CD4-positive, alpha-beta T cell treated with Interleukin-21 for 1 hour (primary cell): ENCODE data around the gene CAMSAP1.

Experiments used
- DNase-seq: peaks from one replicate; pipeline ENCODE4 v3.0.0-alpha.2; 2020

CAMSAP1 gene

DNA sequence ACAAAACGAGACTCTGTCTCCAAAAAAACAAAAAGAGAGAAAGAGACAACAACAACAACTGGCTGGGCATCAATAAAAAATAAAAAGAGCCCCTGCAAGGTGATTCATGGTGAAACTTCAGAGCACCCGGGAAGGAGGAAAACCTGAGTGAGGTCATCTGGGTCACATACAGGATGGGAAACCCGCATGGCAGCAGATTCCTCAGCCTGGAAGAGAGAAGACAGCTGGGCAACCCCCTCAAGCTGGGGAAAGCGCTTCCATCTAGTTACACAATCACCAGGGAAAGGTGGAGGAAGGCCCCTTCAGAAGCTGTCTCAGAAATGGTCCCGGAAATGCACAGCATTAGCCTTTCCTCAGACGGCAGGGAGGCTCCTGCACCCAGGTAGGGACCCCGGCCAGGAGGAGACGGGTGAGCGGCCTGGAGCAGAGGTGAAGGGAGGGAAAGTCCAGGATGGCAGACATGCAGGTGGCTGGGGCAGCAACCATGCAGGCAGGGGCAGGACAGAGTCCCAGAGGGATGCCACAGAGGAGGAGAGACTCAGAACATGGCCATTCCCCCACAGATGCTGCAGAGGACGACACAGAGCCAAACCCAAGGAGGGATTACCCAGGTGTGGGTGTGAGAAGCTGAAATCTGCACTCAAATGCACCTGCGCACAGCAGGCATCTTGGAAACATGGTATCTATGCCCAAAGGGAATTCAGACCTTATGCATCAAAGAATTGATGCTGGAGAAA, 29.4 kb downstream of the CAMSAP1 start:
- no peak for DNase-seq

- no peak for DNase-seq
These were observed 30.4 kb downstream of the CAMSAP1 start for GRCh38 chr9:135876936-135877335.

- DNase-seq, result no peak
These were observed 32.5 kb downstream of the CAMSAP1 start for GRCh38 chr9:135874859-135875258.

GRCh38 chr9:135869909-135870308, 37.4 kb downstream of the CAMSAP1 start:
- no peak for DNase-seq

DNA sequence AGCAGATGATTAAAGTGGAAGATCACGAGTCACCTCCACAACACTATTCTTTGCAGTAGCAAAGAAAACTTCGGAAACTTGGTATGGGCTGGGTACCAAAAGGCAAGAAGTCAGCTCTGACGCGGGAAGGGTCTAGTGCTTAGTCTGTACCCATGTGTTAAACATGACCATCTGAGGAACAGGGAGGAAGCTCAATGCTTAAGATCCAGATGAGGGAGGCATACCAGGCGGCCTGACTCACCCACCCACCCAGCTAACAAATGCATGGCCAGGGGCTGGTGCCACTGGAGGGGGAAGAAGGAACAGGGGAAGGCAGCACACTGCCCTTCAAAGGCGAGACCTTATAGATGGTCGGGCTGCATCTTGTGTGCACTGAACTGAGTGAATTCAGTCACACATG, 41.8 kb downstream of the CAMSAP1 start:
- DNase-seq, result no peak

DNA sequence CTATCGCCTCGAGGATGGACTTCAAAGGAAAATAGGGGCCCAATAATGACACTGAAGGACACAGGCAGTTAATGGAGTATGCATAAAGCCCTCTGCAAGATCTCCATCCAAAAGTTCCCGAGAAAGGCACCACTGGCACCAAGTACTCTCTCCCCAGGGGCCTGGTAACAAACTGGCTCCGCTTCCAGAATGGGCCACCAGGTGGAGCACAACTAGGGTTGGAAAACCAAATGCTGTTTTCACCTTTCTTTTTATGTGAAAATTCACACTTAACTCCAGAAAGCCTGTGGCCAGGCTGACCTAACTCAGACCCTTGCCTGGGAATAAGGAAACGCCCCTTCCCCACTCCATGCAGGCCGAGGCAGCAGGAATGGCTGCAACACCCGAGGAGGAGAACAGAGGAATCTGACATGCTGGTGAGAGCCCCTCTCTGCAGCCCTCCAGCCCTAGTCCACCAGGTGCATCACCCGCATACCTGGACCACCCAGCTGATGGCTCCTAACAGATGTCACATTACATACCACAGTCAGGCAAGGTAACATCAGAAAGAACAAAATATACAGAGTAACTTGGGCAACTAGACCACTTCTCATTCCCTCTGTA, 42.8 kb downstream of the CAMSAP1 start:
- peak; percentile 65 for DNase-seq

- no peak for DNase-seq
These were observed 44.5 kb downstream of the CAMSAP1 start for GRCh38 chr9:135862809-135863208.

- no peak for DNase-seq
These were observed 48.7 kb downstream of the CAMSAP1 start for GRCh38 chr9:135858491-135859185.

DNA sequence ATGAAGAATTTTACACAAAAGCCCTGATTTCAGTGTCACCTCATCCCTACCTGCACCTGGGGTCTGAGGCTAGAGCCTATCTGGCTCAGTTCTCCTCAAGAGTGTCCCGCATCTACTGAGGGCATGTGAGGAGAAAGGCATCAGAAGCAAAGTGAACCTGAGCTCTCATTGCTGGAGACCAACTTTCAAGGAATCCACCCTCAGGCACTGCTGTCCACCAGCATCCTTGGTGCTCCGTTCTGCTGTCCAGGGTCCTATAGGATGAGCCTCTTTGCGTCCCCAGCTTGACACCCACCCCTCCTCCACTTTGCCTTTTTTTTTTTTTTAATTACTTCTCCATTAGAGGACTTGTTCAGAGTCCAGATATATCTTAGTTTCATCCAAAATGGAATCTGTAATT, 49.5 kb downstream of the CAMSAP1 start:
- no peak for DNase-seq

DNA sequence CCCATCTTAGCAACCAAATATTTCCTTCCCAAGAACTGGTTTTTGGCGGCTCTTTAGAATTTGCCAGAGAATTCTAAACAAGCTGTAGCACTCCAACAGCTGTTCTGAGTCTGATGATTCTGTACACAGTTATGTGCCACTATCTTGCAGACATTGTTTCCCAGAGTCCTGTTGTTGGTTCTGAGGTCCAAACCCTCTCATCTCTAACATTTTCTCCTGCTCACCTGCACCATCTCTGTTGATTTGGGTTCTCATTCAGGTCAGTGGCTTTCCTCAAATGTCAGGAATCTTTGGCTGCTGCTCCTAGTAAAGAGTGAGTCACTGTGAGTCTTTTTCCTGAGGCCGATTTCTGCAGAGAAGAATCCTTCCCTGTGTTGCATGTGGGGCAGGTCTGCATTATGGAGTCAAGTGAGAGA, 50.0 kb downstream of the CAMSAP1 start:
- DNase-seq, result no peak

DNA sequence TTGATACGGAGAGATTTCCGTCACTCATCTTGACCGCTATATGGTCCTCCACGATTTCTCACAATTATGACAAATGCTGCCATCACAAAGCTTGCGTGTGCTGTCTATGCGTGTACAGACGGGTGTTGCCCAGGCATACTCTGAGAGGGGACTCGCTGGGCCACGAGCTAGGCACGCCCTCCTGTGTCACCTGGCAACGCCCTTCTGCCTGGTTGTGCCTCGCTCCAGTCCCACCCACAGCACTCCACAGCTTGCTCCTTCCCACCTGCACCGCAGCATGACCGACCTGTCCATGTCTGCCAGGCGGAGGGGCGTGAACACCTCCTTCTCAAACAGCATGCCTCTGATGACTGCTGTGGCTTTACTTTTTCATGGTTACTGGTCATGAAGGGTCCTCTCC, 55.6 kb downstream of the CAMSAP1 start:
- no peak for DNase-seq

DNA sequence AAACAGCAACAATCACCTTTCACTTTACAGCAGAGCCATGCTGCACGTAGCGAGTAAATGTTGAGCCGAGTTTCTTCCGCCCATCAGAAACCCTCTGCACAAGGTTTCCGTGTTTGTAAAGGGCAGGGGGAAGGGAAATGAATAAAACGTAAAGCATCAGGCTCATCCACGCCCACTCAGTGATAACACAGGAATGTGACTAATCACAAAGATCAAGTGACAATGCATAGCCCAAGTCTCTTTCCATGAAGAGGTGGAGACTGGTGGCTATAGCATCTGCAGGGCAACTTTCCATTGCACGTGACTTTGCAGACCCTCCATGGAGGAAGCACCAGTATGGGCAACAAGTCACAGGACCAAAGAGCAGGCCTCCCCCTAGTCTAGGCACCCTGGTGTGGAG, 56.6 kb downstream of the CAMSAP1 start:
- DNase-seq, result no peak

DNA sequence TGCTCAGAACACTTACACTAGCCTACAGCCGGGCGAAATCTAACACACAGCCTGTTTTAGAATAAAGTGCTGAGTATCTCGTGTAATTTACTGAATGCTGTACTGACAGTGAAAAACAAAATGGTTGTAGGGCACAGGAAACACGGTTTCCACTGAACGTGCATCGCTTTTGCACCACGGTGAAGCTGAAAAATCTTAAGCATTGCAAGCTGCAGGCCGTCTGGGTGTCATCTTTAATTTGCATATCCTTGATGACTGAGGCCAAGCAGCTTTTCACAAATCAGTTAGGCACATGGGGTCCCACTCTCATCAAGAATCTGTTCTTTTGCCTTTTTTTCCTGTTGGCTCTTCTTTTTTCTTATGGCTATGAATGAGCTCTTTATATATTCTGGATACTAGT, 58.2 kb downstream of the CAMSAP1 start:
- DNase-seq, result no peak

GRCh38 chr9:135848341-135849047, 58.9 kb downstream of the CAMSAP1 start:
- DNase-seq, result no peak

DNA sequence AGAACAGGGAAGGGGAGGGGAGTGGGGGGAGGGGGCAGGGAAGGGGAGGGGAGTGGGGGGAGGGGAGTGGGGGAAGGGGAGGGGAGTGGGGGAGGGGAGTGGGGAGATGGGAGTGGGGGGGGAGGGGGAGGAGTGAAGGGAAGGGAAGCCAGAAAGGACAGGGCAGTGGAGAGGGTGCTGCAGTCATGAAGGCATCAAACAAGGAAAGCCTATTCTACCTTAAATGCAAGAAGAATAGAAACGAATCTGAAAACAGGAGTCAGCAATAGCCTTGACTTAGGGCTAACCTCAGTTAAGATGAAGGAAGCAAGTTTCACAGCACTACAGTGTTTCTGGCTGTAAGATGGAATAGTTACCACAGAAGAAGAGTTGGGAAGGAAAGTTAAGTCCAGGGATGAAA, 59.5 kb downstream of the CAMSAP1 start:
- DNase-seq, result no peak

- DNase-seq, result no peak
These were observed 66.8 kb downstream of the CAMSAP1 start for GRCh38 chr9:135840539-135840938.

GRCh38 chr9:135840107-135840506, 67.2 kb downstream of the CAMSAP1 start:
- DNase-seq, result no peak

DNA sequence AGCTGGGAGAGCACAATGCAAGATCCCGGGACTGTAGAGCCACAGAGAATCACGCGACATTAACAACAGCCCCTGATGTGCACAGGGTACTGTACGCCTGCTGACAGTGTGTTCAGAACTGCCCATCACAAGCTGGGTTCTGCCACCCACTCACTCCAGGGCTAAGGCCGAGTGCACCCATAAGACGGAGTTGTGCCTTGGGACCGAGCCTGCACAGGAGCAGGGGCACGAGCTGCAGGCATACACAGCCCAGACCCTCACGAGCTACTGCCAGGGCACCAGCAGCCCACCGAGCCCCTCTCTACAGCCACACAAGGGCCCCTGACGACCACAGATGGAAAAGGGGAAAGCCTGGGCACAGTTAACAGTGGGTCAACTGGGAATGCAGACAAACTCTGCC, 67.8 kb downstream of the CAMSAP1 start:
- DNase-seq, result no peak

GRCh38 chr9:135835131-135835530, 72.2 kb downstream of the CAMSAP1 start:
- DNase-seq, result no peak

DNA sequence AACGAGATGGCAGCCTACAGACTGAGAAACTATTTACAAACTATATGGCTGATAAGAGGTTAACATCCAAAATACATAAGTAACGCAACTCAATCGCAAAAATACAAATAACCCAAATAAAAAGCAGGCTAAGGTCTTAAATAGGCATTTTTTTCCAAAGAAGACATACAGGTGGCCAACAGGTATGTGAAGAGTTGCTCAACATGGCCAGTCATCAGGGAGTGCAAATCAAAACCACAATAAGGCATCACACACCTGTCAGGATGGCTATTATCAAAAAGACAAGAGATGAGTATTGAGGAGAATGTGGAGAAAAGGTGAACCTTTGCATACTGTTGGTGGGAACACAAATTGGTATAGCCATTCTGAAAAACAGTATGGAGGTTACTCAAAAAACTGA, 73.5 kb downstream of the CAMSAP1 start:
- no peak for DNase-seq

DNA sequence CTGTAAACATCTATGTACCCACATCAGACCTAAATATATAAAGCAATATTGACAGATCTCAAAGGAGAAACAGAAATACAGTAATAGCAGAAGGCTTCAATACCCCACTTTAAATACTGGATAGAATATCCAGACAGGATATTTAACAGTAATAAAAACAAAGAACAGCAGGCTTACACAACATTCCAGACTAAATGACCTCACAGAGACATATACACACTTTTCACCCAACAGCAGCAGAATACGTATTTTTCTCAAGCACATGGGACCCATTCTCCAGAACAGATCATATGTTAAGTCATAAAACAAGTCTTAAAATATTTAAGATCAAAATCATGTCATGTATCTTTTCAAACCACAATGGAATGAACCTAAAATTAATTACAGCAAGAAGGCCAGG, 76.8 kb downstream of the CAMSAP1 start:
- no peak for DNase-seq

DNA sequence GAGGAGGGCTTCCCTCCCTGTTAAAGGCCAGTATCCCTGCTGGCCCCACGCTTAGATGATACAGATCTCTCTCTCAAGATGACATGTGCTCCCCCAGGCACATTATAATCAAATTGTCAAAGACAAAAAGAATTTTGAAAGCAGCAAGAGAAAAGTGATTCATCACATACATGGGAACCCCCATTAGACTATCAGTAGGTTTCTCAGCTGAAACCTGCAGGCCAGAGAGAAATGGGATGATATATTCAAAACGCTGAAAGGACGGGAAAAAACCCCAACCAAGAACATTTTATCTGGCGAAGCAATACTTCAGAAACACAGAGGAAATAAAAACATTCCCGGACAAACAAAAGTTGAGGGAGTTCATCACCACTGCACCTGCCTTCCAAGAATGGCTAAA, 78.7 kb downstream of the CAMSAP1 start:
- no peak for DNase-seq

- DNase-seq, result no peak
These were observed 79.3 kb downstream of the CAMSAP1 start for GRCh38 chr9:135827866-135828580.
